Astrocyte of the spinal cord (primary cell): Measurements from ENCODE around the gene SBNO2.

ENCODE experiments used
- DNase-seq: peaks from one replicate; pipeline ENCODE4 v3.0.0; 2011; ENCODE audit warnings: low read depth, low spot score
- H3K4me3 ChIP-seq: 2 replicates; pipeline ENCODE4 v1.5.1; 2011; ENCODE audit warnings: low read depth, mild to moderate bottlenecking, low read length, moderate library complexity
- in situ Hi-C: cut with HindIII; loops from 2 replicates; pipeline ENCODE4 v1.10.0; 2017; ENCODE audit warnings: low sequenced_read_pairs
- TF ChIP-seq, protein P1 (sequence below): IDR thresholded peaks from 2 replicates; pipeline ENCODE4 v1.5.1; 2012; ENCODE audit warnings: low read depth, mild to moderate bottlenecking, low read length, inconsistent platforms

Gene SBNO2

GRCh38 chr19:1110809-1111640 lies 63.0 kb downstream of the SBNO2 start:
- H3K4me3 ChIP-seq: no peak overlapping the region
- in situ Hi-C loops: no loop called here
- TF ChIP-seq, protein P1, sequence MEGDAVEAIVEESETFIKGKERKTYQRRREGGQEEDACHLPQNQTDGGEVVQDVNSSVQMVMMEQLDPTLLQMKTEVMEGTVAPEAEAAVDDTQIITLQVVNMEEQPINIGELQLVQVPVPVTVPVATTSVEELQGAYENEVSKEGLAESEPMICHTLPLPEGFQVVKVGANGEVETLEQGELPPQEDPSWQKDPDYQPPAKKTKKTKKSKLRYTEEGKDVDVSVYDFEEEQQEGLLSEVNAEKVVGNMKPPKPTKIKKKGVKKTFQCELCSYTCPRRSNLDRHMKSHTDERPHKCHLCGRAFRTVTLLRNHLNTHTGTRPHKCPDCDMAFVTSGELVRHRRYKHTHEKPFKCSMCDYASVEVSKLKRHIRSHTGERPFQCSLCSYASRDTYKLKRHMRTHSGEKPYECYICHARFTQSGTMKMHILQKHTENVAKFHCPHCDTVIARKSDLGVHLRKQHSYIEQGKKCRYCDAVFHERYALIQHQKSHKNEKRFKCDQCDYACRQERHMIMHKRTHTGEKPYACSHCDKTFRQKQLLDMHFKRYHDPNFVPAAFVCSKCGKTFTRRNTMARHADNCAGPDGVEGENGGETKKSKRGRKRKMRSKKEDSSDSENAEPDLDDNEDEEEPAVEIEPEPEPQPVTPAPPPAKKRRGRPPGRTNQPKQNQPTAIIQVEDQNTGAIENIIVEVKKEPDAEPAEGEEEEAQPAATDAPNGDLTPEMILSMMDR: no peak
- no peak for DNase-seq

DNA sequence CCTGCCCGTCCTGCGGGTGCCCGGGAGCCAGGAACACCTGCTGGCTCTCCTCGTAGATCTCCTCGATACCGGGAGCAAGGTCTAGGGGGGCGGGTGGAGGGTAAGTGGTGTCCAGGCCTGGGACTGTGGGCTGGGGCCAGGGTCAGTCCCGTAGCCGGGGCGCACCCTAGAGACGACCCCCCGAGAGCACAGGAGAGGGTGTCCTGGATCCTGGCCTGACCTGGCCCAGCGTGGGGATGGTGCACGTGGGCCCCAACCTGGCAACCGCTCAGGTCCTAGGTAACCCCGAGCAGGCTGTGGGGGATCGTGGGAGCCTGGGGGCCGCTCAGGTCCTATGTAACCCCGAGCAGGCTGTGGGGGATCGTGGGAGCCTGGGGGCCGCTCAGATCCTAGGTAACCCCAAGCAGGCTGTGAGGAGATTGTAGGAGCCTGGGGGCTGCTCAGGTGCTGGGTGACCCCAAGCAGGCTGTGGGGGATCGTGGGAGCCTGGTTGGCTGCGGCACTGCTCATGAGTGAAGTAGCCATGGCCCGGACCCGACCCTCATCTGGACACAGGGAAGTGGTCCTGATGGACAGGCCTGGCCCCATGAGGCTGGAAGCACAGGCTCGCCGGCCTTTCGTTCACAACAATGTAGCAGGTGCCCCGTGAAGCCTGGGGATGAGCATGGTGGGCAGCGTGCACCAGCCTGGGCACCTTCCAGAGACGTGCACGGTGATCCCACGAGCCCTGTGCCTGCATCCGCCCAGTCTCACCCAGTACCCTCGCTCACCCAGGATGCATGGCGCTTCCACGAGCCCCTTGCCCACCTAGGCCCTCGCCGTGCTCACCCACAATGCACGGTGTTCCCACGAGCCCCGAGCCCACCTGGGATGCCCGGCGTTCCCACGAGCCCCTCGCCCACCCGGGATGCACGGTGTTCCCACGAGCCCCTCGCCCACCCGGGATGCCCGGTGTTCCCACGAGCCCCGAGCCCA lies 64.1 kb downstream of the SBNO2 start:
- in situ Hi-C loops: no loop called here

GRCh38 chr19:1109032-1109551 lies 65.0 kb downstream of the SBNO2 start:
- TF ChIP-seq, protein P1: no peak
- in situ Hi-C loops: no loop called here

More for the DNA sequence above, 64.1 kb downstream of the SBNO2 start:
- TF ChIP-seq, protein P1: no peak
- no peak overlapping the region for H3K4me3 ChIP-seq
- no peak for DNase-seq

DNA sequence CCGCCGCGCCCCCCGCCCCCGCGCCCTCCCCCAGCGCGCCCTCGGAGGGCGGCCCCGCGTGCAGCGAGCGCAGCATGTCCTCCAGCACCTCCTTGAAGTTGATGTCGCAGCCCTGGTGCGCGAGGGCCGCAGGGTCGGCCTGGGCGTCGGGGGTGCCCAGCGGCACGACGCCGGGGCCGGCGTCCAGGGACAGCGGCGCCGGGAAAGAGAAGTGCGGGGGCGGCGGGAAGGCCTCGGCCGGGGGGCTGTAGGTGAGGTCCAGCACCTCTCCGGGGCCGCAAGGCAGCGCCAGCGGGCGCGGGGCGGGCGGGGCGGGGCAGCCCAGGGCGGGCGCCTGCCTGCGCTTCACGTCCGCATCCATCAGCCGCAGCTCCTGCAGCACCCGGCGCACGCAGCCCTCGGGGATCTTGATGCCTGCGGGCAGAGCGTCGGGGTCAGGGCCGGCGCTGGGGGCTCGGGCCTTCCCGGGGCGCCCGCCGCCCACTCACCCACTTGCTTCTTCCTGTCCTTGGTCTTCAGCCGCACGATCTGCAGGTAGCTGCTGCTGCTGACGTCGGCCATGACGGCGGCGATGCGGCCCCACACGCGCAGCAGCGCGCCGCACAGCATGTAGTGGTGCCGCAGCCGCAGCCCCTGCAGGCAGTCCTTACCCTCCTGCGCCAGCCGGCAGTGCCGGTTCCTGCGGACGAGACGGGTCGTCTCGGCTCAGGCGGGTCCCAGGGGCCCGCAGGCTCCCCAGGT lies 65.6 kb downstream of the SBNO2 start:
- in situ Hi-C loops: no loop called here
- DNase-seq: no peak
- TF ChIP-seq, protein P1: no peak
- H3K4me3 ChIP-seq: no peak overlapping the region

More at GRCh38 chr19:1109032-1109551, 65.0 kb downstream of the SBNO2 start:
- DNase-seq: no peak
- H3K4me3 ChIP-seq: no peak overlapping the region

DNA sequence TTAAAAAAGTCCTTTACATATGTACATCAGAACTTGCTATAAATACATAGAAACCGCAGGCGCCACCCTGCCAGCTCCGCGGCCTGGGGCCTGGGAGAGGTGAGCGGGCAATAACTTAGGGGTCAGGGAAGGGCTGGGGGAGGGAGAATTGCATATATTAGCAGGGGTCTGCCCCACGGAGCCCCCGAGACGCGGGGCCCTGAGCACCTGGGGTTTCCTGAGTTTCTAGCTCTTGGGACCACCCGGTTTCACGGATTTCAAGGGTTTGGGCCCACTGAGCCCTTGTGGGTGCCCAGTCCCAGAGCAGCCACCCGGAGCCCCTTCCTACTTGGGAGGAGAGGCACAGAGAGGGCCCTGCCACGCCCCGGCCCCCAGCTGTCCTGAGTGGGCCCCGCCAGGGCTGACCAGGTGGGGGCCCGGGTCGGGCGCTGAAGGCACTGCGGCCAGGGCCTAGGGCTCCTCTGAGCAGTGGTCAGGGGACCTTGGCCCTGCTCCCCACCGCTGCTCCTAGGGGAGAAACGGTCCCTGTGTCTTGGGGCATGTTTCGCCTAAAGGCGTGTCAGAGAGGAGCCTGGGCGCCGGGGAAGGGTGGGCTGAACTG lies 66.3 kb downstream of the SBNO2 start:
- DNase-seq: no peak
- TF ChIP-seq, protein P1: no peak
- no peak overlapping the region for H3K4me3 ChIP-seq
- in situ Hi-C loops: no loop called here
